GM18951 (cell line): Measurements from ENCODE around the gene STK32B.

Experiments
- POLR2A ChIP-seq: IDR thresholded peaks from 4 replicates; pipeline ENCODE4 v1.6.1; 2011; ENCODE audit warnings: mild to moderate bottlenecking; ENCODE audit not compliant: insufficient read length, insufficient read depth; ENCODE audit errors: extremely low read depth
- in situ Hi-C: fragments of 300-500 bp; cut with MboI; formaldehyde crosslinking; loops from one replicate; pipeline ENCODE4 v1.12.0; 2022; ENCODE audit warnings: low sequenced_read_pairs, mixed read lengths, inconsistent platforms; ENCODE audit not compliant: unreplicated experiment

STK32B gene

DNA sequence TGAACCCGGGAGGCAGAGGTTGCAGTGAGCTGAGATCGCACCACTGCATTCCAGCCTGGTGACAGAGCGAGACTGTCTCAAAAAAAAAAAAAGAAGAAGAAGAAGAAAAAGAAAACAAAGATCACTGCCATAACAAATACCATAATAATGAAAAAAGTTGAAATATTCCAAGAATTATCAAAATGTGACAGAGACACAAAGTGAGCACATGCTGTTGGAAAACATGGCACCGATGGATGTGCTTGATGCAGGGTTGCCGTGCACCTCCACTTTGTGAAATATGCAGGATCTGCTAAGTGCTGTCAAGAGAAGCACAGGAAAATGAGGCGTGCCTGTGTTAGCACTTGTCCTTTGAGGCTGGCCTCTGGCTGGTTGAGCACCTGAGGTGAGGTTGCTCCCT is 133.3 kb downstream of the STK32B start:
- TF ChIP-seq POLR2A, result no peak
- in situ Hi-C loops, result no loop called here

DNA sequence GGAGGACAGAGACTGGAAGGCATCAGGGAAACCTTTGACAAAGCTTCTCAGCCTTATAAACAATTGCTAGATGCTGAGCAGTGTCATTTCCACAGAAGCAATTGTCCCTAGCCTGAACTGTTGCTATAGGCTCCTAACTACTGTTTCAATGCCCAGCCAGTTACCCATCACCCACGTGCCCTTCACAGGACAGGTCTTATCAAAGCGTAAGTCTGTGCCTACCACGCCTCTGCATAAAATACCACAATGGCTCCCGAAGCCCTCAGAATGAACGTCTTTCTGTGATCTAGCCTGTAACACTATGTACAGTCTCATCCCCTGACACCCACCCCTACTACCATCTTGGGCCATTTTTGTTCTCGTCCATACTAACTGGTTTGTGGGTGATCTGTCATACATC is 134.3 kb downstream of the STK32B start:
- in situ Hi-C loops, result no loop called here
- no peak for TF ChIP-seq POLR2A

GRCh38 chr4:5186271-5187064 is 135.2 kb downstream of the STK32B start:
- no peak for TF ChIP-seq POLR2A
- in situ Hi-C loops, result no loop called here

GRCh38 chr4:5188130-5188529 is 136.8 kb downstream of the STK32B start:
- TF ChIP-seq POLR2A, result no peak

GRCh38 chr4:5191831-5192230 is 140.6 kb downstream of the STK32B start:
- TF ChIP-seq POLR2A, result no peak

More at GRCh38 chr4:5188130-5188529, 136.8 kb downstream of the STK32B start:
- in situ Hi-C loops, result no loop called here

GRCh38 chr4:5192271-5192670 is 141.0 kb downstream of the STK32B start:
- TF ChIP-seq POLR2A, result no peak
- in situ Hi-C loops, result no loop called here

More at GRCh38 chr4:5191831-5192230, 140.6 kb downstream of the STK32B start:
- in situ Hi-C loops, result no loop called here

GRCh38 chr4:5192678-5193077 is 141.4 kb downstream of the STK32B start:
- no peak for TF ChIP-seq POLR2A
- in situ Hi-C loops, result no loop called here

GRCh38 chr4:5198656-5199541 is 147.6 kb downstream of the STK32B start:
- in situ Hi-C loops, result no loop called here
- TF ChIP-seq POLR2A, result no peak

DNA sequence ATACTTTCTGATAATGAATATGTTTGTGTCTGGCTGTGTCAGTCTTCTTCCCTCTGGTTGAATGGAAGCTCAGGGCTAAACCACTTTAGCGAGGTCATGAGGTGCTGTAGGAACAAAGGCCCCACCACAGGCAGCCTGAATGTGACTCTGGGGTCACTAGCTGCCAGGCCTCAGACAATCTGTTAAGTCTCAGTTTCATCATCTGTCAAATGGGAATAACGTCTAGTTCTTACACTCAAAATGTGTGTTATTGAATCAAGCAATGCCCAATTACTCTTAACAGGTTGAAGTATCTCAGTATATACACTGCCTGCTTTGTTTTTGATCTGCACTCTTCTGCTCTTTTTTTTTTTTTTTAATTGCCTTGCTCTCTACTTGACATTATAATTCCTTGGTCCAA is 148.6 kb downstream of the STK32B start:
- TF ChIP-seq POLR2A, result no peak
- in situ Hi-C loops, result no loop called here

GRCh38 chr4:5200513-5200912 is 149.2 kb downstream of the STK32B start:
- no peak for TF ChIP-seq POLR2A
- in situ Hi-C loops, result no loop called here

GRCh38 chr4:5203309-5203992 is 152.2 kb downstream of the STK32B start:
- TF ChIP-seq POLR2A, result no peak
- in situ Hi-C loops, result no loop called here

DNA sequence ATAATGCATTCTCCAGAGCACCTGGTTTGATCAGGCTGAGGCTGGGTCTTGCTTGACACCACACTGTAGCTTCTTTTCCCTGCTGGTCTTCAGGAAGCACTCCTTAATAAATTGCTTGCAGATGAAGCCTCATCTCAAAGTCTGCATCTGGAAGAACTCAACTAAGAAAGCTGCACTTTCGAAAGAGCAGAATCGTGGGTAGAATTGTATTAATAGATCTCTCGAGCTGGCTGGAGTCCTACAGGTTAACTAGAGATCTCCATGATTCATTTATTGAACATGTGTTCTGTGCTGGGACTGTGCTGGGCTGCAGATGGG is 152.7 kb downstream of the STK32B start:
- in situ Hi-C loops, result no loop called here
- no peak for TF ChIP-seq POLR2A

- TF ChIP-seq POLR2A, result no peak
- in situ Hi-C loops, result no loop called here
Observed at GRCh38 chr4:5204781-5205180, 153.5 kb downstream of the STK32B start.
